Keratinocyte (primary cell): Measurements from ENCODE around the gene CCNY.

Source experiments
- CTCF ChIP-seq, 3 experiments: IDR thresholded peaks in 1 of 3; conservative IDR thresholded peaks in 1 of 3; optimal IDR thresholded peaks in 1 of 3; 2 replicates in 2 of 3; 3 replicates in 1 of 3; pipeline versions ENCODE3 to v1.5.1; 2011; ENCODE audit warnings: low read length in 3 of 3, mild to moderate bottlenecking in 3 of 3, moderate library complexity in 2 of 3, control low read depth in 1 of 3, inconsistent platforms in 1 of 3; ENCODE audit not compliant: insufficient read depth in 2 of 3; ENCODE audit errors: extremely low read depth in 1 of 3
- EZH2 ChIP-seq: IDR thresholded peaks from one replicate; pipeline ENCODE4 v1.6.1; 2012; ENCODE audit warnings: inconsistent platforms, mild to moderate bottlenecking, low read length, moderate library complexity

GRCh38 chr10:35420044-35420443 lies 83.7 kb downstream of the CCNY start:
- TF ChIP-seq EZH2 = no peak
- TF ChIP-seq CTCF (optimal IDR thresholded peaks at IDR 0.05 in 1 of 3, IDR thresholded peaks at IDR 0.05 in 1 of 3, conservative IDR thresholded peaks at IDR 0.05 in 1 of 3; ENCODE audit: extremely low read depth in 1 of 3, insufficient read depth in 2 of 3, low read length in 3 of 3) = no peak
